Measurements from ENCODE around the gene CCRL2. TPM values are rescaled to one million over a fixed set of nuclear protein-coding genes. Genes with fewer than 3 reads are reported as not detected.

CCRL2 gene
- total and polyA plus RNA-seq, 5 donors from 2014 or later = 1.4 to 10.6 (median 2.0) TPM

DNA sequence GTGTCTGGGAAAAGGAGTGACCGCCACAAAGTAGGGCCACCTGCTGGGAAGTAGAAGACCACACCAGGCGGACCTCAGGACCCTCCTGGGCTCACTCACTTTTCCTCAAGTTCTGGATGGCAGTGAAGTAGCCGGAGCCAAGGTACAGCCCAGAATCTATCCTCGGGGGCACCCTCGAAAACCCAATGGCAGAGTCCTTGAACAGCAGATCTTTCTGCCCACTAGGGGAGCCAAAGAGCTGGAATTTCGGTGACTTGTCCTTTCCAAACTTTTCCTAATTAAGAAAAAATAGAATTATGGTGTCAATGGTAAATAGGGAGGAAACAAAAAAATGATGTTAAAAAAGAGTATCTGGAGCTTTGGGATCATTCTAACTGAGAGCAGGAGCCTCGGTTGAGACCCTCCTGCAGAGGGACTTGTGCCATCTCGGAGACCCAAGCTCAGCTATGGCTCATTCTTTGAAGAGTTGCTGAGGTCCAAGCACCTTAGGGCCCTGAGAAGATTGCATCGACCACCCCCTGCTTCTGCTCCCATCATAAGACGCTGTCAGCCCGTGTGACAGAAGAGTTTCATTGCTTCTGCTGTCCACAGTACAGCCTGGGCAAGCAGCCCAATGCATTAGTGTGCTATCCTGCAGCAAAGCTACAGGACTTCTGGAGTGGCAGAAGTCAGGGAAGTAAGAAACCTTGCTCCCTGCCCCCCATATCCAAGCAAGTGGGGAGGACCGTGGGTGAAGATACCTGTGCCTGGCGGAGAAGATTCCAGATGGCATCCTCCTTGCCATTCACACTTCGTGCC lies 42.9 kb downstream of the CCRL2 start:
- Mint-ChIP-seq H3K27me3 (peaks cover 21% of the 10 kb centered on the region), H3K4me3 (no peak overlapping the region), H3K4me1 (no peaks in the 10 kb centered on the region), H3K36me3 (no peaks in the 10 kb centered on the region), H3K27ac (no peak overlapping the region), H3K9me3 (no peaks in the 10 kb centered on the region)
- Histone ChIP-seq H3K36me3 (ENCODE audit: control insufficient read depth, insufficient read depth, low read length) (no peaks in the 10 kb centered on the region), H3K27ac (ENCODE audit: insufficient read depth, low read length, poor library complexity, severe bottlenecking) (no peak overlapping the region), H3K9me3 (ENCODE audit: control insufficient read depth in 2 of 2, low read length in 2 of 2) (no peaks in the 10 kb centered on the region), H3K4me1 (ENCODE audit: control insufficient read depth, insufficient read depth, low read length, poor library complexity, severe bottlenecking) (no peaks in the 10 kb centered on the region), H3K4me3 (ENCODE audit: low read depth, low read length) (no peak overlapping the region), H3K27me3 (ENCODE audit: control insufficient read depth, insufficient read depth, low read length) (peaks cover 1% of the 10 kb centered on the region)
- DNase-seq = no peak
- no peak for ATAC-seq (ENCODE audit: low read depth in 2 of 2)

DNA sequence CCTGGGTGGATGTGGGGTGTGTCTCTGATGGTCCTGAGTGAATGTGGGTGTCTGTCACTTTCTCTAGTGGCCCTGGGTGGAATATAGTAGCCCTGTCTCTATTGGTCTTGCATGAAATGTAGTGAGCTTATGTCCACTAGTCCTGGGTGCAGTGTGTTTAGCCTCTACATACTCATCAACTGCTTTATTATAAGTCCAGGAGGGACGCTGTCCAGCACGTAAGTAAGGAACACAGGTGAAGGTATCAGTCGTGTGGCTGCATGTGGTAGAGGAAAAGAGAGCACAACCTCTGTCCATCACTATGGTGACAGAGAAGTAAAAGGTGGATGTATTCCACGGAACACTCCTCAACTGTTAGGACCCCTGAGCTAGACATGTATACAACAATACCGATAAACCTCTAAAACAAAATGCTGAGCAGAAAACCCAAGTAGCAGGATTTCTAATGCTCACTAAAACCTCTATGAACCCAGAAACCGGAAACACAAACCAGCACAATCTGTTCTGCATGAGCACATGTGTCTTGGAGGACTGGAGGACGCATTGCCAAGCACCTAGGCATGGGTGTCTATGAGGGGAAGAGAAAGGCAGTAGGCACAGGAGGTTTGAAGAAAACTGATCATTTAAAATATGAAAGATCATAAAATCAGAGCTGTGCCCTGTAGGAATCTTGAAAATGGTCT lies 46.6 kb downstream of the CCRL2 start:
- Histone ChIP-seq H3K9me3 (ENCODE audit: control insufficient read depth in 2 of 2, low read length in 2 of 2) (no peaks in the 10 kb centered on the region), H3K4me3 (ENCODE audit: low read depth, low read length) (no peak overlapping the region), H3K4me1 (ENCODE audit: control insufficient read depth, insufficient read depth, low read length, poor library complexity, severe bottlenecking) (no peaks in the 10 kb centered on the region), H3K27me3 (ENCODE audit: control insufficient read depth, insufficient read depth, low read length) (peaks cover 1% of the 10 kb centered on the region), H3K27ac (ENCODE audit: insufficient read depth, low read length, poor library complexity, severe bottlenecking) (no peak overlapping the region), H3K36me3 (ENCODE audit: control insufficient read depth, insufficient read depth, low read length) (no peaks in the 10 kb centered on the region)
- no peaks in the 10 kb centered on the region for H3K9me3 Mint-ChIP-seq
- no peaks in the 10 kb centered on the region for H3K4me1 Mint-ChIP-seq
- H3K36me3 Mint-ChIP-seq = no peaks in the 10 kb centered on the region
- no peak for ATAC-seq (ENCODE audit: low read depth in 2 of 2)
- DNase-seq = no peak
- H3K27me3 Mint-ChIP-seq = peaks cover 23% of the 10 kb centered on the region
- no peak overlapping the region for H3K4me3 Mint-ChIP-seq
- no peak overlapping the region for H3K27ac Mint-ChIP-seq

DNA sequence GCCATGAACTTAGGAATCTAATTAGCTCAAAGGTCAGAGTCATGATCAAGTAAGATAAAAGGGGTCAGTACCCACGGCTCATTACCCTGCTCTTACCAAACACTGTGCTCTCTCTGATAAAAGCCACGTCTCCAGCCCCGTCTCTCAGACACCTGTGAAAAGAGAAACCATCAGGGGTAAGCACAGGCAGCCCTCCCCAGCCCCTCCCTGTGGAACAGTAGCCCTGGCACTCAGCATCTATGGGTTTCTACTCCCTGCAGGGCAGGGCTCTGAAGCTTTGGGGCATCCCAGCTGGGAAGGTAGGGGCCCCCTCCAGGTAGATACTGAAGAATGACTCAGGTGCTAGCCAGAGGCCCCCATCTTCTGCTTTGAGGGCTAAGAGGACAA lies 47.1 kb downstream of the CCRL2 start:
- Mint-ChIP-seq H3K27me3 (peaks cover 23% of the 10 kb centered on the region), H3K4me1 (no peaks in the 10 kb centered on the region), H3K4me3 (no peak overlapping the region), H3K27ac (no peak overlapping the region), H3K36me3 (no peaks in the 10 kb centered on the region), H3K9me3 (no peaks in the 10 kb centered on the region)
- Histone ChIP-seq H3K27ac (ENCODE audit: insufficient read depth, low read length, poor library complexity, severe bottlenecking) (no peak overlapping the region), H3K4me3 (ENCODE audit: low read depth, low read length) (no peak overlapping the region), H3K9me3 (ENCODE audit: control insufficient read depth in 2 of 2, low read length in 2 of 2) (no peaks in the 10 kb centered on the region), H3K36me3 (ENCODE audit: control insufficient read depth, insufficient read depth, low read length) (no peaks in the 10 kb centered on the region), H3K27me3 (ENCODE audit: control insufficient read depth, insufficient read depth, low read length) (peaks cover 1% of the 10 kb centered on the region), H3K4me1 (ENCODE audit: control insufficient read depth, insufficient read depth, low read length, poor library complexity, severe bottlenecking) (no peaks in the 10 kb centered on the region)
- DNase-seq = no peak
- ATAC-seq (ENCODE audit: low read depth in 2 of 2) = no peak

DNA sequence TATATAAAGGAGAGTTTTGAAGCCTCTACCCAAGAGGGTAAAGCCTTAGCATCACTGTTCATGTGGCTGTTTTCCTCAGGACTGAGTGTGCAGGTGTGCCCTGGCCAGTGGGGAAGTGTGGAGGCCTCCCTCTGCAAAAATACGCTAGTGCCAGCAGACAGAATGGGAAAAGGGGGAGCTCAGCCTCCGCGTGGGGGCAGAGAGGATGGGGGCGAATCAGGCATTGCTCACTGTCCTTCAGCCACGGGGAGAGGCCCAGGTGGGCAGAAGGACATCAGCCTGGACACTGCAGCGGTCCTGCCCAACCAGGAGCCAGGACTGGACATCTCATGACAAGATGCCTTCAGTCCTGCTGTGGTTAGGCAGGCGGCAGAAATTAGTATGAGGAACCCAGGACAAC lies 47.5 kb downstream of the CCRL2 start:
- H3K4me1 ChIP-seq (ENCODE audit: control insufficient read depth, insufficient read depth, low read length, poor library complexity, severe bottlenecking) = no peaks in the 10 kb centered on the region
- Mint-ChIP-seq H3K27ac (peak overlapping the region in 1 of 3 donors; percentile 70), H3K4me3 (no peak overlapping the region), H3K9me3 (no peaks in the 10 kb centered on the region), H3K36me3 (no peaks in the 10 kb centered on the region), H3K27me3 (peaks cover 27% of the 10 kb centered on the region), H3K4me1 (no peaks in the 10 kb centered on the region)
- H3K4me3 ChIP-seq (ENCODE audit: low read depth, low read length) = no peak overlapping the region
- no peak for ATAC-seq (ENCODE audit: low read depth in 2 of 2)
- no peaks in the 10 kb centered on the region for H3K36me3 ChIP-seq (ENCODE audit: control insufficient read depth, insufficient read depth, low read length)
- DNase-seq = no peak
- no peaks in the 10 kb centered on the region for H3K9me3 ChIP-seq (ENCODE audit: control insufficient read depth in 2 of 2, low read length in 2 of 2)
- H3K27me3 ChIP-seq (ENCODE audit: control insufficient read depth, insufficient read depth, low read length) = peaks cover 1% of the 10 kb centered on the region
- no peak overlapping the region for H3K27ac ChIP-seq (ENCODE audit: insufficient read depth, low read length, poor library complexity, severe bottlenecking)

DNA sequence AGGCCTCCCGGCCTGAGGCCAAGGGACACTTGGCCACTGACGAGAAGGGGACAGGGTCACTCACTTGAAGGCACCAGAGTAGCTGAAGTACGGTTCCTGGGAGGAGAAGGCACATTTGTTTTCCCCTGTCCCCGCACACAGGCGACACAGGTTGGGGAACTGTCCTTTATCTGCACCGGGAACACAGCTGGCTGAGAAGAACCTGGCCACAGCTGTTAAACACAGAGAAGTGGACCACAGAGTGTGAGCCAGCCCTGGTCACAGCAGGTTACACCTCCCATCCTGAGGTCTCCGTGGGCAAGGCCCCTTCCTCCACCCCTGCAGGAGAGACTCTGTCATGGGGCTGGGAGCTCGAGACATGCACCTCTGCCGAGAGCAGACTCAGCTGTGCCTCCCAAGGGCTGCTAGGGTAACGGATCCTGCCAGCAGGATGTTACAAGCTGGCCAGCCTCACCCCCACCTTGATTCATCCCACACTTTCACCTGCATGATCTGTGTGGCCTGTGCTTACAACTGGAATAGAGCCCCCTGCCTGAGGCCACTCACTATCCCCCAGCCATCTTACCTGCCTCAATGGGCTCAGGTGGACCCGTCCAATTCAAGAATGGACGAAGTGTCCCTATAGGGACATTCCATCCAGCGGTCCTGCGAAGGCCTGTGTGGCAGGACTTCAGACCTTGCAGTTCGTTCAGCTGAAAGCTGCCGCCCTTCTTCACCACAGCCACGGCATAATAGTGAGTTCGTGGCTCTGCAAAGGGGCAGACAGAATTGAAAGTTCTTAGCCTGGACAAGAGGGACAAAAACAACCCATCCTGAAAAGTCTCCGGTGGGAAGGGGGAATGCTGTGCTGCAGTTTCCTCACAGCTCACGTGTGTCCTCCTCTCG lies 48.4 kb downstream of the CCRL2 start:
- no peak for ATAC-seq (ENCODE audit: low read depth in 2 of 2)

DNA sequence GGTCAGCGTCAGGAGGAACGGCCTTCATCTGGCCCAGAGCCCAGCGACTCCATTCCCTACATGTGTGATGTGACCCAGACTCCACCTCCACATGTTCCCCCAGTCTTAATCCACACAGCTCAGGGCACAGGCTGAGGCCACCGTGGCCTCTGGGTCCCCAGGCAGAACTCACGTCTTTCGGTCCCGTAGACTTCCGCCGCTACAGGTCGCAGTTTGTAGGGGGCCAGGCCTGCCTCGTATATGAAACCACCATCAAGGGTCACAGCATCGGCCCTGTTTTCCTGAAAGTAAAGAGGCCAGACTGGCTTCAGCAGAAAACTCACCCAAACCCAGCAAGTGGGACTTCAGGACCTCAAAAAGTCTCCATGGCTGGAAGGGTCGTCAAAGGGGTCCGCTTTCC lies 49.1 kb downstream of the CCRL2 start:
- DNase-seq (no peak), ATAC-seq (ENCODE audit: low read depth in 2 of 2) (no peak)
- Mint-ChIP-seq H3K27ac (no peak overlapping the region), H3K9me3 (no peaks in the 10 kb centered on the region), H3K4me3 (no peak overlapping the region), H3K27me3 (peaks cover 37% of the 10 kb centered on the region), H3K36me3 (no peaks in the 10 kb centered on the region), H3K4me1 (no peaks in the 10 kb centered on the region)
- Histone ChIP-seq H3K36me3 (ENCODE audit: control insufficient read depth, insufficient read depth, low read length) (no peaks in the 10 kb centered on the region), H3K4me3 (ENCODE audit: low read depth, low read length) (no peak overlapping the region), H3K27ac (ENCODE audit: insufficient read depth, low read length, poor library complexity, severe bottlenecking) (no peak overlapping the region), H3K4me1 (ENCODE audit: control insufficient read depth, insufficient read depth, low read length, poor library complexity, severe bottlenecking) (no peaks in the 10 kb centered on the region), H3K9me3 (ENCODE audit: control insufficient read depth in 2 of 2, low read length in 2 of 2) (no peaks in the 10 kb centered on the region), H3K27me3 (ENCODE audit: control insufficient read depth, insufficient read depth, low read length) (peaks cover 4% of the 10 kb centered on the region)

More for the DNA sequence above, 48.4 kb downstream of the CCRL2 start:
- H3K4me3 Mint-ChIP-seq = no peak overlapping the region
- H3K27me3 ChIP-seq (ENCODE audit: control insufficient read depth, insufficient read depth, low read length) = peaks cover 4% of the 10 kb centered on the region
- no peak overlapping the region for H3K4me3 ChIP-seq (ENCODE audit: low read depth, low read length)
- no peak overlapping the region for H3K27ac Mint-ChIP-seq
- H3K27ac ChIP-seq (ENCODE audit: insufficient read depth, low read length, poor library complexity, severe bottlenecking) = no peak overlapping the region
- H3K4me1 ChIP-seq (ENCODE audit: control insufficient read depth, insufficient read depth, low read length, poor library complexity, severe bottlenecking) = no peaks in the 10 kb centered on the region
- H3K36me3 Mint-ChIP-seq = no peaks in the 10 kb centered on the region
- no peaks in the 10 kb centered on the region for H3K36me3 ChIP-seq (ENCODE audit: control insufficient read depth, insufficient read depth, low read length)
- peaks cover 31% of the 10 kb centered on the region for H3K27me3 Mint-ChIP-seq
- no peaks in the 10 kb centered on the region for H3K4me1 Mint-ChIP-seq
- H3K9me3 Mint-ChIP-seq = no peaks in the 10 kb centered on the region
- DNase-seq = no peak
- no peaks in the 10 kb centered on the region for H3K9me3 ChIP-seq (ENCODE audit: control insufficient read depth in 2 of 2, low read length in 2 of 2)

All from CD4-positive, CD25-positive, alpha-beta regulatory T cell (primary cell).